ENCODE measurements around the gene MCRIP1. TPM values are rescaled to one million over a fixed set of nuclear protein-coding genes. Genes with fewer than 3 reads are reported as not detected.

MCRIP1 gene
- total RNA-seq, 1 experiment from 2014 or later: 38.5 TPM

- H3K36me3 Mint-ChIP-seq (ENCODE audit: insufficient read depth, unreplicated experiment): peaks cover 91% of the 10 kb centered on the region
- H3K4me3 Mint-ChIP-seq (ENCODE audit: low read depth, unreplicated experiment): no peak overlapping the region
- TF ChIP-seq CTCF (IDR thresholded peaks at IDR 0.05; ENCODE audit: unreplicated experiment): no peak
- BruUV-seq (replicated peaks): no TSS peak
- no peaks in the 10 kb centered on the region for H3K27me3 Mint-ChIP-seq (ENCODE audit: unreplicated experiment)
- DNase-seq: no peak
- H3K27ac Mint-ChIP-seq (ENCODE audit: unreplicated experiment): no peak overlapping the region
- CTCF ChIA-PET: no interaction called here
- no peaks in the 10 kb centered on the region for H3K9me3 Mint-ChIP-seq (ENCODE audit: low read depth, unreplicated experiment)
- intact Hi-C loops (cut with micrococcal nuclease; ENCODE audit: unreplicated experiment): no loop called here
- no peaks in the 10 kb centered on the region for H3K4me1 Mint-ChIP-seq (ENCODE audit: low read depth, unreplicated experiment)
These were observed 18.3 kb upstream of the MCRIP1 start for GRCh38 chr17:81851423-81851822.

- Mint-ChIP-seq H3K4me1 (ENCODE audit: low read depth, unreplicated experiment) (no peaks in the 10 kb centered on the region), H3K9me3 (ENCODE audit: low read depth, unreplicated experiment) (no peaks in the 10 kb centered on the region), H3K27me3 (ENCODE audit: unreplicated experiment) (no peaks in the 10 kb centered on the region), H3K4me3 (ENCODE audit: low read depth, unreplicated experiment) (no peak overlapping the region), H3K27ac (ENCODE audit: unreplicated experiment) (no peak overlapping the region), H3K36me3 (ENCODE audit: insufficient read depth, unreplicated experiment) (peaks cover 90% of the 10 kb centered on the region)
- BruUV-seq (replicated peaks): no TSS peak
- DNase-seq: no peak
- intact Hi-C loops (cut with micrococcal nuclease; ENCODE audit: unreplicated experiment): no loop called here
- no peak for TF ChIP-seq CTCF (IDR thresholded peaks at IDR 0.05; ENCODE audit: unreplicated experiment)
- CTCF ChIA-PET: no interaction called here
These were observed 16.4 kb upstream of the MCRIP1 start for GRCh38 chr17:81849457-81849856.

GRCh38 chr17:81846743-81847689 is 13.9 kb upstream of the MCRIP1 start:
- Mint-ChIP-seq H3K9me3 (ENCODE audit: low read depth, unreplicated experiment) (no peaks in the 10 kb centered on the region), H3K4me1 (ENCODE audit: low read depth, unreplicated experiment) (no peaks in the 10 kb centered on the region), H3K27me3 (ENCODE audit: unreplicated experiment) (no peaks in the 10 kb centered on the region), H3K36me3 (ENCODE audit: insufficient read depth, unreplicated experiment) (peaks cover 90% of the 10 kb centered on the region), H3K4me3 (ENCODE audit: low read depth, unreplicated experiment) (no peak overlapping the region), H3K27ac (ENCODE audit: unreplicated experiment) (no peak overlapping the region)
- CTCF ChIA-PET: no interaction called here
- intact Hi-C loops (cut with micrococcal nuclease; ENCODE audit: unreplicated experiment): no loop called here
- no peak for TF ChIP-seq CTCF (IDR thresholded peaks at IDR 0.05; ENCODE audit: unreplicated experiment)
- BruUV-seq (replicated peaks): no TSS peak
- DNase-seq: no peak

GRCh38 chr17:81845881-81846742 is 13.0 kb upstream of the MCRIP1 start:
- H3K4me3 Mint-ChIP-seq (ENCODE audit: low read depth, unreplicated experiment): no peak overlapping the region
- intact Hi-C loops (cut with micrococcal nuclease; ENCODE audit: unreplicated experiment): no loop called here
- TF ChIP-seq CTCF (IDR thresholded peaks at IDR 0.05; ENCODE audit: unreplicated experiment): no peak
- peaks cover 84% of the 10 kb centered on the region for H3K36me3 Mint-ChIP-seq (ENCODE audit: insufficient read depth, unreplicated experiment)
- H3K27ac Mint-ChIP-seq (ENCODE audit: unreplicated experiment): no peak overlapping the region
- H3K9me3 Mint-ChIP-seq (ENCODE audit: low read depth, unreplicated experiment): no peaks in the 10 kb centered on the region
- CTCF ChIA-PET: no interaction called here
- no peaks in the 10 kb centered on the region for H3K4me1 Mint-ChIP-seq (ENCODE audit: low read depth, unreplicated experiment)
- BruUV-seq (replicated peaks): no TSS peak
- H3K27me3 Mint-ChIP-seq (ENCODE audit: unreplicated experiment): no peaks in the 10 kb centered on the region
- DNase-seq: no peak
